Fibroblast of lung (primary cell): ENCODE measurements around the gene OR4D11. TPM values are rescaled to one million over a fixed set of nuclear protein-coding genes. Genes with fewer than 3 reads are reported as not detected.

Source experiments
- DNase-seq, 2 donors: peaks; one replicate each; pipeline versions ENCODE4 v3.0.0 to v3.0.0-alpha.2; 2010; ENCODE audit warnings: low read depth in 2 of 2
- H2AFZ ChIP-seq: 2 replicates; pipeline ENCODE4 v1.5.1; 2012; ENCODE audit warnings: low read length, control low read depth, inconsistent platforms
- H3K27ac ChIP-seq: 2 replicates; pipeline ENCODE4 v1.5.1; 2011; ENCODE audit warnings: low read length, control low read depth; ENCODE audit not compliant: insufficient read depth
- H3K27me3 ChIP-seq: 2 replicates; pipeline ENCODE4 v1.5.1; 2011; ENCODE audit warnings: mild to moderate bottlenecking, low read length; ENCODE audit not compliant: control insufficient read depth, insufficient read depth
- H3K36me3 ChIP-seq: 2 replicates; pipeline ENCODE4 v1.5.1; 2011; ENCODE audit warnings: low read length; ENCODE audit not compliant: control insufficient read depth, insufficient read depth
- H3K4me1 ChIP-seq: 2 replicates; pipeline ENCODE4 v1.5.1; 2011; ENCODE audit warnings: low read length; ENCODE audit not compliant: control insufficient read depth, insufficient read depth; ENCODE audit errors: extremely low read depth
- H3K4me2 ChIP-seq: 2 replicates; pipeline ENCODE4 v1.5.1; 2011; ENCODE audit warnings: low read length, control low read depth; ENCODE audit not compliant: insufficient read depth; ENCODE audit errors: extremely low read depth
- H3K4me3 ChIP-seq, 4 experiments: fragments of 200-600 bp in 1 of 4; sonication (generic) in 1 of 4; replicated peaks in 1 of 4; 2 replicates each; pipeline ENCODE4 v1.5.1; 2011 to 2016; ENCODE audit warnings: low read length in 4 of 4, low read depth in 3 of 4, mild to moderate bottlenecking in 3 of 4, control low read depth in 2 of 4, inconsistent platforms in 1 of 4, mixed read lengths in 1 of 4; ENCODE audit not compliant: insufficient read depth in 1 of 4; ENCODE audit errors: control extremely low read depth in 1 of 4
- H3K79me2 ChIP-seq: 2 replicates; pipeline ENCODE4 v1.5.1; 2012; ENCODE audit warnings: mild to moderate bottlenecking, low read length, inconsistent platforms; ENCODE audit not compliant: control insufficient read depth, insufficient read depth
- H3K9ac ChIP-seq: 2 replicates; pipeline ENCODE4 v1.5.1; 2011; ENCODE audit warnings: mild to moderate bottlenecking, low read length, control low read depth; ENCODE audit not compliant: insufficient read depth
- H3K9me3 ChIP-seq: 2 replicates; pipeline ENCODE4 v1.5.1; 2012; ENCODE audit warnings: low read depth, low read length; ENCODE audit not compliant: control insufficient read depth, insufficient read depth
- H4K20me1 ChIP-seq: 2 replicates; pipeline ENCODE4 v1.5.1; 2011; ENCODE audit warnings: low read length; ENCODE audit not compliant: control insufficient read depth, insufficient read depth; ENCODE audit errors: extremely low read depth
- CTCF ChIP-seq, 2 donors: IDR thresholded peaks in 1 of 2; conservative IDR thresholded peaks in 1 of 2; 1 replicate in 1 of 2; 2 replicates in 1 of 2; pipeline ENCODE4 v1.5.1; 2011 to 2012; ENCODE audit warnings: low read length in 2 of 2, control low read depth in 1 of 2, inconsistent platforms in 1 of 2, low read depth in 1 of 2, mild to moderate bottlenecking in 1 of 2
- EZH2 ChIP-seq: IDR thresholded peaks from 2 replicates; pipeline ENCODE4 v1.5.1; 2012; ENCODE audit warnings: low read length, control low read depth, mild to moderate bottlenecking; ENCODE audit errors: missing control alignments
- polyA plus RNA-seq, 2 donors: library from polyadenylated mRNA; depleted of rRNA in 1 of 2; stranded (reverse) in 1 of 2; unstranded in 1 of 2; fragments of >200 nt; gene quantifications; 2 replicates each; pipeline ENCODE4 v1.2.1, GENCODE V29; 2011 to 2012; ENCODE audit warnings: missing spikeins in 1 of 2
- total RNA-seq: library from RNA; depleted of rRNA; stranded (reverse); fragments of >200 nt; gene quantifications from 2 replicates; pipeline ENCODE4 v1.2.1, GENCODE V29; 2014

OR4D11 gene
- total and polyA plus RNA-seq, 2 donors (not counting 1 experiment from before 2014, with no cell fraction given): not detected

- no peak overlapping the region for H3K4me2 ChIP-seq
- H3K4me1 ChIP-seq: no peaks in the 10 kb centered on the region
- DNase-seq: no peak
- H3K9me3 ChIP-seq: no peaks in the 10 kb centered on the region
- no peaks in the 10 kb centered on the region for H4K20me1 ChIP-seq
- no peaks in the 10 kb centered on the region for H3K79me2 ChIP-seq
- H3K27ac ChIP-seq: no peak overlapping the region
- no peak overlapping the region for H2AFZ ChIP-seq
- TF ChIP-seq CTCF (conservative IDR thresholded peaks at IDR 0.05 in 1 of 2, IDR thresholded peaks at IDR 0.05 in 1 of 2; ENCODE audit: low read depth in 1 of 2, low read length in 2 of 2) (no peak), EZH2 (no peak)
- no peak overlapping the region for H3K4me3 ChIP-seq
- H3K27me3 ChIP-seq: no peaks in the 10 kb centered on the region
- no peaks in the 10 kb centered on the region for H3K36me3 ChIP-seq
- no peak overlapping the region for H3K9ac ChIP-seq
These were observed 23.5 kb upstream of the OR4D11 start for GRCh38 chr11:59479906-59480305.

- Histone ChIP-seq H3K27me3 (no peaks in the 10 kb centered on the region), H2AFZ (no peak overlapping the region), H3K9me3 (no peaks in the 10 kb centered on the region), H3K9ac (no peak overlapping the region), H4K20me1 (no peaks in the 10 kb centered on the region), H3K79me2 (no peaks in the 10 kb centered on the region), H3K36me3 (no peaks in the 10 kb centered on the region), H3K27ac (no peak overlapping the region), H3K4me2 (no peak overlapping the region), H3K4me3 (no peak overlapping the region), H3K4me1 (no peaks in the 10 kb centered on the region)
- TF ChIP-seq EZH2: no peak
- no peak for TF ChIP-seq CTCF (conservative IDR thresholded peaks at IDR 0.05 in 1 of 2, IDR thresholded peaks at IDR 0.05 in 1 of 2; ENCODE audit: low read depth in 1 of 2, low read length in 2 of 2)
- DNase-seq: no peak
These were observed 23.0 kb upstream of the OR4D11 start for GRCh38 chr11:59480359-59480758.

- Histone ChIP-seq H3K4me3 (no peak overlapping the region), H3K4me1 (no peaks in the 10 kb centered on the region), H3K4me2 (no peak overlapping the region), H4K20me1 (no peaks in the 10 kb centered on the region), H3K79me2 (no peaks in the 10 kb centered on the region), H2AFZ (no peak overlapping the region), H3K27ac (no peak overlapping the region), H3K27me3 (no peaks in the 10 kb centered on the region), H3K9ac (no peak overlapping the region), H3K36me3 (no peaks in the 10 kb centered on the region), H3K9me3 (no peaks in the 10 kb centered on the region)
- TF ChIP-seq CTCF (conservative IDR thresholded peaks at IDR 0.05 in 1 of 2, IDR thresholded peaks at IDR 0.05 in 1 of 2; ENCODE audit: low read depth in 1 of 2, low read length in 2 of 2) (no peak), EZH2 (no peak)
- DNase-seq: no peak
These were observed 1.4 kb upstream of the OR4D11 start for GRCh38 chr11:59501931-59502330.
